HuH-7.5 (cell line): ENCODE data around the gene ZNF576.
"Not testable (repeated sequence)": the region's sequence is repeated elsewhere in the genome, so short reads cannot be mapped to it uniquely, and the experiment has no call there.

ENCODE experiments used
- DNase-seq: peaks from one replicate; pipeline ENCODE4 v3.0.0; 2011; ENCODE audit warnings: low spot score

The ZNF576 gene

DNA sequence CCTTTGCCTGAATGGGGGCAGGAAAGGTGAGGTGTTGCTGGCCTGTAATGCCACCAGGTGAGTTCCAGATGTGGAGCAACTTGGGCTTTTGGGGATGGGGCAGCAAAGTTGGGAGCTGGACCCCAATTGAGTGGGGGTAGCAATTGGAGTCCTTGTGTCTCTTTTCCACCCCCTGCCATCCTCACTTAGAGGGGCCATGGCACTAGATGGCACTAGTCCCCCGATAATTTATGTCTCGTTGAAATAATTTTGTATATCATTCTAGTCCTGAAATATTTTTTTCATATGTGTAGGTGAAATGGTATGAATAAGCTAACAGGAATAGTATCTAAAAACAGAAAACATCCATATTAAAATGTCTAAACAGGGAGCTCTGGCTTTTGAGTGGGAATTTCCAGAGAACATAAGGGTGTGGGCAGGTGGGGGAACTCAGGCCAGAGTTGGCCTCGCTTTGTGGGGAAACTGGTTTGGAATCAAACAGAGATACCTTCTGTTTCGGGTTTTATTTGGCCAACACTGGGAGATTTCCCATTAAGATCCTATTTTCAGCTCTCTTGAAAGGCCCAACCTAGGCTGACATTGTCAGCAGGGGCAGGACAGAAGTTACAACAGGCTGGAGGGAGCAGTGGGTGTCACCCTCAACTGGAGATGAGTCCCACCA, 3.4 kb downstream of the ZNF576 start:
- no peak for DNase-seq

DNA sequence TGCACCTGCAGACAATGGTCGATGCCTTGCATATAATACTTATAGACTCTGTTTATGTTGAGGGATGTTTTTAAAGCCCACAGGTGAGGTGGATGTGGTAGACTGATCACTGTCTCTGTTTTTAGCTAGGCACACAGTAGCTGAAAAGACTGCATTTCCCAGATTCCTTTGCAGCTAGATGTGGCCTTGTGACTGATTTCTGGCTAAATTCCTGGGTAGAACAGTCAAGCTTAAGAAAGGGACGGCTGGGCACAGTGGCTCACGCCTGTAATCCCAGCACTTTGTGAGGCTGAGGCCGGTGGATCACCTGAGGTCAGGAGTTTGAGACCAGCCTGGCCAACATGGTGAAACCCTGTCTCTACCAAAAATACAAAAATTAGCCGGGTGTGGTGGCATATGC, 3.9 kb downstream of the ZNF576 start:
- not testable (repeated sequence) for DNase-seq

DNA sequence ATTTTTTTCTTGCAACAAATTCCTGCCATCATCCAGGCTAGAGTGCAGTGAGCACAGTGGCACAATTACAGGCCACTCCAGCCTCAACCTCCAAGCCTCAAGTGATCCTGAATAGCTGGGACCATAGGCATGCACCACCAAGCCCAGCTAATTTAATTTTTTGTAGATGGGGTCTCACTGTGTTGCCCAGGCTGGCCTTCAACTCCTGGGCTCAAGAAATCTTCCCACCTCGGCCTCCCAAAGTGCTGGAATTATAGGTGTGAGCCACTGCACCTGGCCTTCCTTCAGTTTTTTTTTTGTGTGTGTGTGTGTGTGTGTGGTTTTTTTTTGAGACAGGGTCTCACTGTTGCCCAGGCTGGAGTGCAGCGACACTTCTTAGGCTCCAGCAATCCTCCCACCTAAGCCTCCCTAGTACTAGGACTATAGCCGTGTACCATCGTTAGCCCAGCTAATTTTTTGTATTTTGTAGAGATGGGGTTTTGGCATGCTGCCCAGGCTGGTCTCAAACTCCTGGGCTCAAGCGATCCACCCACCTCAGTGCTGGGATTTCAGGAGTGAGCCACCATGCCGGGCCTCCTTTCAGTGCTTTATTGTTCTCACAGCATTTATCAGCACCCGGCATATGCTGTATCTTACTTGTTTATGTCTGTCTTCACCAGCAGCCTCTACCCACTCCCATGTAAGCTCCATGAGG, 9.6 kb downstream of the ZNF576 start:
- DNase-seq: no peak

- DNase-seq: no peak
Observed at GRCh38 chr19:43606569-43607229, 10.3 kb downstream of the ZNF576 start.

DNA sequence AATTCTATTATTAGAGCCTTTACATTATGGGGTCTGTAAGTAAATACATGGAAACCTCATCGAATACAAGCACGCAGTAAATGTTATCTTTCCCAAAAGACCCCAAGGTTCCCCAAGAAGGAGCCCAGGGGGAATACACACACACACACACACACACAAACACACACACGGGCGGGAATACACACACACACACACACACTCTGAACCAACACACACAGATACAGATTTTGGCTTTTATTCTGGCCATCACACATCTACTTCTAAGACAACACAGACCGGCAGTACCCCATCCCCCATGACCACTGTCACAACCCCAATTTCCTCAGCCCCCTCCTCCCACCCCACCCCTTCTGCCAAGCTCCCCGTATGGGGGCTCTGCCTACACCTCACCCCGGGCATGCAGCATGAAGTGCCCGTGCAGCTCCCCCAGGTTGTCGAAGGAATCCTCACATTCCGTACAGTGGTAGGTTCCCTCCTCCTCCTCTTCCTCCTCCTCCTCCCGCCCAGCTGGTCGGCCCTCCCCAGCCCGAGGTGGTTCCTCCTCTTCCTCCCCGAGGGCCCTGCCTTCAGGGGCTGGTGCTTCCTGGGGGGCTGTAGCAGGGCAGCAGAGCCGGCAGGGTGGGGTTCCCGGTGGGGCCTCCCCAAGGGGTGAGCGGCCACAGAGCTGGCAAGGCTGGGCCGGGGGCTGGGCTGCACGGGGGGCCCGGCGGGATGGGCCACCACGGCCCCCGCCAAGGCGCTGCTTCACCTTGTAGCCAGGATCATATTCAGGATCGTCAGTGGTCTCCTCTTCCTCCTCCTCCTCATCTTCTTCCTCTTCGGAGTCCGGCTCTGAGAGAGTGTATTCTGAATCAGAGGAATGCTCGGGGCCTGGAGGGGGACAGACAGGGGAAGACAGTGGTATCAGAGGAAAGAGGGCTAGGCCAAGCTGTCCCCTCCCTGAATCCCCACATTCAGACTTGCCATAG, 11.1 kb downstream of the ZNF576 start:
- DNase-seq: no peak

- no peak for DNase-seq
Observed at GRCh38 chr19:43609872-43610271, 13.5 kb downstream of the ZNF576 start.

DNA sequence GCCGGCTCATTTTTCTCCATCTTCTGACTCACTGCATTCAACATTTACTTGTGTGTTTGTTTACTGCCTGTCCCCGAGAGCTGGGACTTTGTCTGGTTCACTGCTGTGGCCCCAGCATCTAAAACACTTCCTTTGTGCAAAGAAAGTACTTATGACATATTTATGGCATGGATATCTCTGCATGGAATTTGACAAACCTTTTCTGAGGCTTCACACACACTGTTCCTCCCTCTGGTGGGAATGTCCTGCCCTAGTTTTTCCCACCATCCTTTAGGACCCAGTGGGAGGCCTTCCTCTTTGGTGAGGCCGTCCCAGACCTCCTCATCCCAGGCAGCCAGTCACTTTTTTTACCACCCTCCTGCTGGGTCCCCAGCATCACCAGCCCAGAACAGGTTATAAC, 14.1 kb downstream of the ZNF576 start:
- no peak for DNase-seq

DNA sequence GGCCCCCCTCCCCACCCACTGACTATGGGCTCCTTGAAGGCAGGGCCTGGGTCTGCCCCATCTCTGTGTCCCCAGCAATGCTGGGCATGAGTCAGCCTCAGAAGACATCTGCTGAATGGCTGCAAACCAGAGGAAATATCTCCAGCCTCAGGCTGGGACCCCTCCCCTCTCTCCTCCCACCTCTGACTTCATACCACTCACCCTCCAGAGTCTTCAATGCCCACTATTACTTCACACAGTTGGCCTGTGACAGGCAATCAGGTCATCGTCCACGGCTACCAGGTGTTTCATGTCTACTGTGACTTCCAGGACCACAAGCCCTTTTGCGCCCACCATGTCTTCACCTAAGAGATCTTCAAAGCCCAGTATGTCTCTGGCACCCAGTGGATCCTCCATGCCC, 15.4 kb downstream of the ZNF576 start, which contains the start of gene SRRM5:
TSS of gene SRRM5 (plus strand) at position 301 of the 400 bp plus-strand sequence. CDS start at position 335, 34 bp downstream.
- no peak for DNase-seq

GRCh38 chr19:43612374-43612773, 16.0 kb downstream of the ZNF576 start:
- no peak for DNase-seq

DNA sequence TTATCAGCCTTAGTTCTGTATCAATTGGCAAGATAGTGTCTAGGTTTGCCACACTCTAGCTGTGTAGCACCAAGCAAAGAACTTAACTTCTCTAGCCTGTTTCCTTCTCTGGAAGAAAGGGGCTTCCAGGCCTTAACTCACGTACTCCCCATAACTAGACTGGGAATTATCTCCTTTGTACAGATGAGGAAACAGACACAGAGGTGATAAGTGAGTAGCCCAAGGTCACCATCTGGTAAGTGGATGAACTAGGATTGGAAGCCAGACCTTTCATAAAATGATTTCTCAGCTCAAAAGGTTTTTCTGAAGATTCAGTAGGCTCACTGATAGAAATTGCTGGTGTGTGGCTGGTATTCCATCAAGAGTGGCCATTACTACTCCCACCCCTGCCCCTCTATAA, 19.9 kb downstream of the ZNF576 start:
- no peak for DNase-seq

DNA sequence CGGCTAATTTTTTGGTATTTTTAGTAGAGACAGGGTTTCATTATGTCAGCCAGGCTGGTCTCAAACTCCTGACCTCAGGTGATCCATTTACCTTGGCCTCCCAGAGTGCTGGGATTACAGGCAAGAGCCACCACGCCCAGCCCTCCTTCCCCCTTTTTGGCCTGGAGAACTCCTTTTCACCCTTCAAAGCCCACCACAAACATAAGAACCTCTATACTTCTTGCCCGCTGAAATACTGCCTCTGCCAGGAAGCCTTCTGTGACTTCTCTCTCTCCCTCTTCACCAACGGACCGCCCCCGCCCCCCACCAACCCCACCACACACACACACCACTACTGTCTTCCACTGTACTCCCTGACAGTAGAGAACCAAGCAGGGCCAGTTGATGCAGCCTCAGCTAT, 20.6 kb downstream of the ZNF576 start:
- no peak for DNase-seq

GRCh38 chr19:43618921-43619261, 22.5 kb downstream of the ZNF576 start:
- peak; percentile 77 for DNase-seq

GRCh38 chr19:43619262-43620060, 23.1 kb downstream of the ZNF576 start, which contains the start of gene ZNF428:
Gene ZNF428 (minus strand): TSS chr19:43619629. CDS start chr19:43614304, 5,325 bp downstream.
- DNase-seq: peak; percentile 92

GRCh38 chr19:43620061-43621001, 23.9 kb downstream of the ZNF576 start:
- no peak for DNase-seq

- no peak for DNase-seq
Observed at GRCh38 chr19:43622070-43622469, 25.7 kb downstream of the ZNF576 start.

DNA sequence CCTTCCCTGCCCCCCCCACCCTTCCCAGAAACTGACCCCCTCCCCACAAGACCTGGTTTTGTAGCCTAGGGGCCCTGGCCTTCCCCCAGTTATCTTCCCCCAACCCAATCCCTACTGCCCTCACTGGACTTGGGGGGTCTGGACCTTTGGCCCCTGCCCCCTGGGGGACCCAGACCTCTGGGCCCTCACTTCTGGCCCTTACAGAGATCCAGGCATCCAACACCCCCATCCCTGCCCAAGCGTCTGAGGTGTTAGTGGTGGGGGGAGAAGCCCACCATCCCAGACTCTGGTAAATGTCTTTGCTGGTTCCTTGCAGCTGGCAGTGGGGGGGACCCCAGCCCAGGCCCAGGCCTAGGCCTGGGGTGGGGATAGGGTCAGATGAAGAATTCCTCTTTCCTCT, 26.6 kb downstream of the ZNF576 start:
- DNase-seq: no peak

- DNase-seq: no peak
Observed at GRCh38 chr19:43623889-43624670, 27.7 kb downstream of the ZNF576 start.

DNA sequence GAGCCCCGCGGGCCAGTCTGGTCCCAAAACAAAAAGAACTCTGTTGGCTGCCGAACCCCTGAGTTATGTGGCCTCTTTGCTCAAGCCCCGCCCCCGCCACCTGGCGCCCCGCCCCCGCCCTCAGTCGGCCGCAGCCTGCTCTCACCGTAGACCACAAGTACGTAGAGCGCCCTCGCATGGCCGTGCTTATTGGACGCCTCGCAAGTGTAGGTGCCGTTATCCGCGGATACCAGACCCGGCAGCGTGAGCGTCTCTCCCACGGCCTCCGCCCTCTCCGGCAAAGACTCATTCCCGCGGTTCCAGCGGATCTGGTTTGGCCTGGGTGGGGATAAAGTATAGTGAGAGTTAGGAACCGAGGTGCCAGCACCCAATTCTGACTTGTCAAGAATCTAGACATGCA, 28.5 kb downstream of the ZNF576 start:
- DNase-seq: no peak

DNA sequence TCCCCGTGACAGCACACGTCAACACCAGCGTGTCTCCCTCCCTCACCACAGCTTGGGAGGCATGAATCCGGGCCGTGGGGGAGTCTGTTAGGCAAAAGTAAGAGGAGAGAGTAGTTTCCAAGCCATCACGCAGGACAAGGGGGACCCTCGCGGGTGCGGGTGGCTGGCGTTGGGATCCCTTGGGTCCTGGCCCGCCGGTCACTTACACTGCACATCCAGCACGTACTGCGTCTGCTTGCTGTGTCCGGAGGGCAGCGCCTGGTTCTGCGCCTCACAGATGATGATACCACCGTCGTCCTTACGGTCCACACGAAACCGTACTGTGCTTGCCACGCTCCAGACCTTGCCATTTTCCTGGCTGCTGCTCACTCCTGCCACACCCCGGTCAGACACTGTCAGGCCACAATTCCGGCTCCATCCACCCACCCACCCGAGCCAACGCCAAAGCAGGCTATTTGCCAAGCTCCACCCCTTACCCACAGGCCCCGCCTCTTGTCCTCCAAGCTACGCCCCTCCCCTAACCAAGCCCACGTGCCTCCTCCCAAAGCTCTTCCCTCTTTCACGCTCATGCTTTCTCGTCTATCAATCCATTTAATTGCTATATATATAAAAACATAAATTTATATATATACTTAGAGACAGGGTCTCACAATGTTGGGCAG, 29.7 kb downstream of the ZNF576 start:
- DNase-seq: no peak
